Transverse colon (tissue), 4 donors: ENCODE results near the gene CPA1. TPM values are rescaled to one million over a fixed set of nuclear protein-coding genes. Genes with fewer than 3 reads are reported as not detected.

Experiments
- DNase-seq: peaks from one replicate; pipeline ENCODE4 v3.0.0-alpha.2; 2019
- H3K27ac ChIP-seq, 4 donors: fragments of 200-600 bp; sonication (generic); 2 replicates each; pipeline ENCODE4 v1.5.1; 2016 to 2018; ENCODE audit warnings: inconsistent platforms in 4 of 4
- H3K27me3 ChIP-seq: fragments of 200-600 bp; sonication (generic); 2 replicates; pipeline ENCODE4 v1.5.1; 2017; ENCODE audit warnings: inconsistent platforms
- H3K36me3 ChIP-seq, 4 donors: fragments of 200-600 bp; sonication (generic); 2 replicates each; pipeline ENCODE4 v1.5.1; 2017 to 2019; ENCODE audit warnings: inconsistent platforms in 4 of 4
- H3K4me1 ChIP-seq, 4 donors: fragments of 200-600 bp; sonication (generic); 2 replicates each; pipeline ENCODE4 v1.5.1; 2017 to 2020; ENCODE audit warnings: inconsistent platforms in 4 of 4
- H3K4me3 ChIP-seq, 4 donors: fragments of 200-600 bp; sonication (generic); 1 replicate in 1 of 4; 2 replicates in 3 of 4; pipeline versions ENCODE4 v1.5.1 to v1.6.1; 2017 to 2019; ENCODE audit warnings: inconsistent platforms in 4 of 4
- H3K9me3 ChIP-seq, 2 donors: fragments of 200-600 bp; sonication (generic); 2 replicates each; pipeline ENCODE4 v1.5.1; 2017 to 2019; ENCODE audit warnings: inconsistent platforms in 2 of 2
- EP300 ChIP-seq: sonication (generic); formaldehyde crosslinking; IDR thresholded peaks from one replicate; pipeline ENCODE4 v1.6.1; 2017; ENCODE audit warnings: antibody characterized with exemption, low read depth
- POLR2A ChIP-seq: fragments of 450-650 bp; IDR thresholded peaks from one replicate; pipeline ENCODE4 v1.6.1; 2016; ENCODE audit warnings: antibody characterized with exemption, mild to moderate bottlenecking, moderate library complexity
- POLR2AphosphoS5 ChIP-seq, 3 donors: sonication (generic); formaldehyde crosslinking; IDR thresholded peaks; one replicate each; pipeline ENCODE4 v1.6.1; 2016; ENCODE audit warnings: antibody characterized with exemption in 3 of 3
- WGBS, 2 donors: methylation state at CpG; one replicate each; pipeline ENCODE4 v1.1.5; 2018; ENCODE audit warnings: low coverage in 1 of 2; 5-methylcytosine and 5-hydroxymethylcytosine counted together
- in situ Hi-C, 4 donors: fragments of 200-750 bp; cut with MboI; loops; one replicate each; pipeline versions ENCODE4 v1.15.0 to v1.15.1; 2017; ENCODE audit warnings: low sequenced_read_pairs in 3 of 4, low pct_ligation_motif_present in 1 of 4, low pct_unique_long_range_greater_than_20kb in 1 of 4
- intact Hi-C: fragments of 100-400 bp; cut with DNase I; formaldehyde crosslinking; loops from one replicate; pipeline ENCODE4 v1.15.1; 2023; ENCODE audit warnings: low total_unique reads
- total RNA-seq, 4 donors: library from RNA; depleted of rRNA; stranded (reverse); fragments of >200 nt; gene quantifications; one replicate each; pipeline ENCODE4 v1.1.0, GENCODE V29; 2016
- TF ChIP-seq, protein P1 (sequence below), 5 experiments: fragments of 200-600 bp in 3 of 5; fragments of 450-650 bp in 2 of 5; sonication (generic) in 3 of 5; IDR thresholded peaks; 1 replicate in 2 of 5; 2 replicates in 3 of 5; pipeline ENCODE4 v1.5.1; 2016 to 2017; ENCODE audit warnings: antibody characterized with exemption in 5 of 5, inconsistent platforms in 3 of 5, mild to moderate bottlenecking in 2 of 5, moderate library complexity in 1 of 5

CPA1 gene
- total RNA-seq, 4 donors from 2014 or later = not detected

DNA sequence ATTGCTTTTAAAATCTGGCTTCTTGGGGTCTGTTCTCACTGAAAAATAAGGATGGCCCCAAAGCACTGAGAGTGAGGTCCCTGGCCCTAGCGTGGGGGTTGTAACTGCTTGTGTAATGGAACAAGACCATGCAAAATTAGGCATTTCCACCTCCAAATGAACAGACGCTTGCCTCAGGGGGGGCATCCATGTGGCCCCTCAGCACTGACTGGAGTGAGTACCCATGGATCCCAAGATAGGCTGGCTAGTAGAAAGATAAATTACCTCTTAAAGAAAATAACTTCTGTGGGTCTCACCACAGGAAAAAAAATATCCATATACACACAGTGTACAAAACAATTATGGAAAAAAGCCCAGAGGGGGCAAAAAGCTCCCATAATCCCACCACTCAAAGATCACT lies 15.2 kb upstream of the CPA1 start:
- 82 to 100% methylated on average over 1 to 2 of the region's 2 CpGs for WGBS, 2 donors
- in situ Hi-C loops = no loop called here
- Histone ChIP-seq H3K36me3 (no peaks in the 10 kb centered on the region), H3K27ac (peak overlapping the region in 2 of 4 donors; percentile 12 to 14), H3K27me3 (no peaks in the 10 kb centered on the region), H3K4me1 (peaks cover 0 to 16% (median 6%) of the 10 kb centered on the region in 4 donors), H3K4me3 (no peak overlapping the region), H3K9me3 (no peaks in the 10 kb centered on the region)
- DNase-seq = no peak
- intact Hi-C loops = no loop called here
- TF ChIP-seq, protein P1, sequence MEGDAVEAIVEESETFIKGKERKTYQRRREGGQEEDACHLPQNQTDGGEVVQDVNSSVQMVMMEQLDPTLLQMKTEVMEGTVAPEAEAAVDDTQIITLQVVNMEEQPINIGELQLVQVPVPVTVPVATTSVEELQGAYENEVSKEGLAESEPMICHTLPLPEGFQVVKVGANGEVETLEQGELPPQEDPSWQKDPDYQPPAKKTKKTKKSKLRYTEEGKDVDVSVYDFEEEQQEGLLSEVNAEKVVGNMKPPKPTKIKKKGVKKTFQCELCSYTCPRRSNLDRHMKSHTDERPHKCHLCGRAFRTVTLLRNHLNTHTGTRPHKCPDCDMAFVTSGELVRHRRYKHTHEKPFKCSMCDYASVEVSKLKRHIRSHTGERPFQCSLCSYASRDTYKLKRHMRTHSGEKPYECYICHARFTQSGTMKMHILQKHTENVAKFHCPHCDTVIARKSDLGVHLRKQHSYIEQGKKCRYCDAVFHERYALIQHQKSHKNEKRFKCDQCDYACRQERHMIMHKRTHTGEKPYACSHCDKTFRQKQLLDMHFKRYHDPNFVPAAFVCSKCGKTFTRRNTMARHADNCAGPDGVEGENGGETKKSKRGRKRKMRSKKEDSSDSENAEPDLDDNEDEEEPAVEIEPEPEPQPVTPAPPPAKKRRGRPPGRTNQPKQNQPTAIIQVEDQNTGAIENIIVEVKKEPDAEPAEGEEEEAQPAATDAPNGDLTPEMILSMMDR (IDR thresholded peaks at IDR 0.05) = no peak
- no peak for TF ChIP-seq POLR2A
- TF ChIP-seq EP300 = no peak
- no peak for TF ChIP-seq POLR2AphosphoS5 (IDR thresholded peaks at IDR 0.05)

DNA sequence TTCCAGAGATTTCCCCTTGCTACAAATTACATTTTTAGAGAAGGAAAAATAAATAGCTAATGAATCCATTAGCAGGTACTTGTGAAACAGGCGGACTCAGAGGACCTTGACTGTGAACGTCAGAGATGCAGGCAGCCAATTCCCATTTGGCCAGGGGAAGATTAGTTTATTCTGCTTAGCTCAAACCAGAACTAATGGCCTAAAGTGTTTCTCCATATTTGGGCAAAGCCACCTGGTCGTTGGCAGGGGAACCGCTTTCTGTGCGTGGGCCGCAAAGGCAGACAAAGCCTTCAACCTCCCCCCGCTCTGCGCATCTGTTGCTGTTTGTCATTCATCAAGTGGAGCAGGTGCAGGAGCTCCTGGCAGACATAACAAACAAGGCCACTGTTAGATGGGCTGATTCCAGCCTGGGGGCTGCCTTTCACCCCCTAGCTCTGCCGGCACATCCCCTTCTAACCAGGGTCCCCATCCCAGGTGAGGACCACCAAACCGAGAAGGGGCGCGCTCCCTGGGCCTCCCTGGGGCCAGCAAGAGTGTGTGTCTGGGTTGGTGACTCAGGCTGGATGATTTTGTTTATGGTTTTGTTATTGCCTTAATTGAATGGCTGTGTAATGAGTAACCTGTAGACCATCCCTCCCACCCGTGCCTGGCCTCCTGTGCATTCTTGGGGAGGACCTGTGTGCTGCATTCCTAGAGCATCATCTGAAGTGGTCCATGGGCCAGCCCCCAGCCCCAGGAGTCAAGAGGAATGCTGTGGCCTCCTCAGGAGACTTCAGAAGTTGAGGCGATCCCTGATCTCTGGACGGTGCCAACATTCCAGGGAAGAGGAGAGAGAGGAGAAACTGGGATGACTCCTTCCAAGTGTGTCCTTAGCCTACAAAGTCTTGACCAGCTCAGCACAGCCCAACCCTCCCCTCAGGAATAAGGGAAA lies 14.5 kb upstream of the CPA1 start:
- Histone ChIP-seq H3K4me1 (peaks cover 0 to 18% (median 6%) of the 10 kb centered on the region in 4 donors), H3K9me3 (no peaks in the 10 kb centered on the region), H3K4me3 (no peak overlapping the region), H3K27ac (peak overlapping the region in 3 of 4 donors; percentile 6 to 18 (median 14)), H3K36me3 (no peaks in the 10 kb centered on the region), H3K27me3 (no peaks in the 10 kb centered on the region)
- intact Hi-C loops (no loop called here), in situ Hi-C loops (no loop called here)
- TF ChIP-seq POLR2A (no peak), EP300 (no peak), POLR2AphosphoS5 (IDR thresholded peaks at IDR 0.05) (no peak)
- TF ChIP-seq, protein P1 (IDR thresholded peaks at IDR 0.05) = no peak
- 46 to 61% methylated on average over 2 to 15 of the region's 15 CpGs for WGBS, 2 donors
- DNase-seq = peak; percentile 26

DNA sequence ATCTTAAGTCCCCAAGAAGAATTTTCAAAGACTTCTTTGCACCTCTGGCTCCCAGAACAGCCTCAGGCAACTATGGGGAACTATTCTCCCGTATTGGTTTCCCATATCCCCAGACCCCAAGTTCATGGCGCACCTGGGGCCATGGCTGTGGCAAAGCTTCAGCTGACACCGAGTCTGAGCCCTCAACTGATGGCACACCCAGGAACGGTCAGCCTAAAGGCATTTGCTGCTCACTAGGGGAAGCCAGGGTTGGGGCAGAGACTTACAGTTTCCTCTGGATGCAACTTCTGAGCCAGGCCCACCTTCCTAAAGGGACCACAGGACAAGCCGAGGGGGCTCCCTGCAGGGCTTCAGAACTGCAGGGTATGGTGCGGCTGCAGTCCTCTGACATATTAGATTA lies 13.7 kb upstream of the CPA1 start:
- in situ Hi-C loops = no loop called here
- Histone ChIP-seq H3K4me3 (no peak overlapping the region), H3K9me3 (no peaks in the 10 kb centered on the region), H3K36me3 (no peaks in the 10 kb centered on the region), H3K27me3 (no peaks in the 10 kb centered on the region), H3K27ac (peak overlapping the region in 3 of 4 donors; percentile 6 to 18 (median 14)), H3K4me1 (peaks cover 0 to 21% (median 6%) of the 10 kb centered on the region in 4 donors)
- no peak for DNase-seq
- intact Hi-C loops = no loop called here
- TF ChIP-seq, protein P1 (IDR thresholded peaks at IDR 0.05) = no peak
- no peak for TF ChIP-seq EP300
- no peak for TF ChIP-seq POLR2AphosphoS5 (IDR thresholded peaks at IDR 0.05)
- TF ChIP-seq POLR2A = no peak
- 96 to 100% methylated on average over 1 to 6 of the region's 6 CpGs for WGBS, 2 donors

DNA sequence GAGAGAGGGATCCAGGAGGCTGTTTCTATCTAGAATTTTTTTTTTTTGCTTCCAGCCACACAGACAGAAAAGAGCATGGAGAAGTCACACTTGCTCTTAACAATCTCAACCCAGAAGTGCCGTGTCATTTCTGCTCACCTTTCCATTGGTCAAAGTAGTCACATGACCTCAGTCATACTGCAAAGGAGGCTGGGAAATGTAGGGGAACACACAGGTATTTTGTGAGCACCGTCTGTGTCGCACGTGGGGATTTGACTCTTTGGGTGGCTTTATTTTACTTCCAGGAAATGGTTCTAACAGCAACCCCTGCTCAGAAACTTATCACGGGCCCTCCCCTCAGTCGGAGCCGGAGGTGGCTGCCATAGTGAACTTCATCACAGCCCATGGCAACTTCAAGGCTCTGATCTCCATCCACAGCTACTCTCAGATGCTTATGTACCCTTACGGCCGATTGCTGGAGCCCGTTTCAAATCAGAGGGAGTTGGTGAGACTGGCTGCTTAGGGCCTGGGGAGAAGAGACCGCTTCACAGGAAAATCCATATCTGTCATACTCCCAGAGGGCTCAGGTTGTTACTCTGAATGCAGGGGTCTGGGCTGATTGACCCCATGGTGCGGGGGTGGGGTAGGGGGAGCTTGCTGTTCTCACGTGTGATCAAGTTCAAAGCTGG lies 13.1 kb upstream of the CPA1 start:
- H3K27ac ChIP-seq = no peak overlapping the region

More for the DNA sequence above, 13.1 kb upstream of the CPA1 start:
- in situ Hi-C loops (no loop called here), intact Hi-C loops (no loop called here)
- Histone ChIP-seq H3K4me1 (peaks cover 0 to 23% (median 6%) of the 10 kb centered on the region in 4 donors), H3K36me3 (no peaks in the 10 kb centered on the region), H3K9me3 (no peaks in the 10 kb centered on the region), H3K4me3 (no peak overlapping the region), H3K27me3 (no peaks in the 10 kb centered on the region)
- TF ChIP-seq EP300 (no peak), POLR2A (no peak)
- TF ChIP-seq, protein P1 (IDR thresholded peaks at IDR 0.05) = no peak
- no peak for DNase-seq
- WGBS, 2 donors = 87 to 88% methylated on average over 6 to 13 of the region's 13 CpGs
